Stimulated activated CD8-positive, alpha-beta memory T cell treated with anti-CD3 and anti-CD28 coated beads, Interleukin-12 subunit alpha, Interleukin-12 subunit beta, amount 100 ng/mL, for 24 hours (primary cell): ENCODE measurements around the gene GPR153.

Experiments
- DNase-seq: peaks from one replicate; pipeline ENCODE4 v3.0.0-alpha.2; 2020; ENCODE audit errors: extremely low read depth

GPR153 gene

DNA sequence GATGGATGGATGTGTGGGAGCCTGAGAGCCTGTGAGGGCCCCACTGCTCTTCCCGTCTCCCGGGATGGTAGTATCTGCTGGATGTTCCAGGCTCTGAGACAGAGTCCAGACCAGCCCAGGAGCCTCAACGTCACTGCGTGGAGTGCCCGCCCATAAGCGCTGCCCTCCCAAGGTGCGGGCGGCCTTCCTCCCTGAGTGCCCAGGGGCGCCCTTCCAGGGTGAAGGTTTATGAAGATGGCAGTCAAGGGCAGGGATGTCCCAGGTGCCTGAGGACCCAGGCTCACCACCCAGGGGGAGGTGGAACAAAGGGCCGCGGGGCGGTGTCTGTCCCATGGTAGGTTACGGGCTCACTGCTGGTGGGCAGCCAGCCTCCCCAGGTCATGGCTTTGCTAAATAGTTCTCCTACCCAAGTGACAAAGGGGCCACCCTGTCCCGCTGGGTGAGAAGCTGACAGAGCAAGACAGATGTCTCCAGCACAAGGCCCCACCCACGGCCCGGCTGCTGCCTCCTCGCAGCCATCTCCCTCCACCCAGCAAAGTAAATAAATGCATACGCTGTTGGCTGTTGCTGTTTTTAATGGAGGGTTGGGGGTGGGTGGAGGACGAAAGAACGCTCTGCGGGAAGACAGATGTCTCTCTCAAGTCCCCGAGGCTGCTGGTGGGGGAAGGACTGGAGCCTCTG lies 9.0 kb upstream of the GPR153 start:
- no peak for DNase-seq

DNA sequence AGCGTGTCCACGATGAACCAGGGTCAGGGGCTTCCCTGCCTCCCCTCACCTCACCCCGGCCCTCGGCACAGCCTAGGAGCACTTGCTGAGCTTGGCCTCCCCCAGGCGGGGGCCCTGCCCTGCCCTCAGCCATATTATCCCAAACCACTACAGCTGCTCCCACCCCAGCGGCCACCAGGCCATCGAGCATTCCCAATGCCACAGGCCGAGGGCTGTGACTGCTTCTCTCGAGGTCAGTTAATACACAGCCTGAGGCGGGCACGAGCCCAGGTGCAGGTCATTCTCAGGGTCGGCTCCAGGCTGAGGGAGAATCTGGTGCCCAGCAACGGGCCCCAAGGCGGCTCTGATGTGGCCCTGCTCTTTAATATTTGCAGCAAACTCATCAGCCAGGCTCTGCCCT lies 8.4 kb upstream of the GPR153 start:
- no peak for DNase-seq

DNA sequence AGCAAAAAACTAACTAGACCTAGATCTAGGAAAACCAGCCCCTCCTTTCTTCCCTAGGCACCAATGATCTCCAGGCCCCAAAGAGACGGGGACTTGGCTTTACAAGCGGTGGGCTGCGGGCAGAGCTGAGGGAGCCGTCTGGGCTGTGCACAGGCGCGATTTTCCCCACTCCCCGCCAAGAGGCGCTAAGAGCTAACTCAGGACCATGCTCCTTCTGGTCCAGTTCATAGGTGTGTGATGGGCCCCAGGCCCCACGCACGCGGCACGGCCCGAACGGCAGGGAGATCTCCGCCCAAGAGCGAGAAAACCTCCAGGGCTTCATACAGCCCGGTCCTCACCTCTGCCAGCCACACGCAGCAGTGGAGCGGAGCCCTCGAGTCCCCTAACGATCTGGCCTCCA lies 7.5 kb upstream of the GPR153 start:
- DNase-seq = no peak

DNA sequence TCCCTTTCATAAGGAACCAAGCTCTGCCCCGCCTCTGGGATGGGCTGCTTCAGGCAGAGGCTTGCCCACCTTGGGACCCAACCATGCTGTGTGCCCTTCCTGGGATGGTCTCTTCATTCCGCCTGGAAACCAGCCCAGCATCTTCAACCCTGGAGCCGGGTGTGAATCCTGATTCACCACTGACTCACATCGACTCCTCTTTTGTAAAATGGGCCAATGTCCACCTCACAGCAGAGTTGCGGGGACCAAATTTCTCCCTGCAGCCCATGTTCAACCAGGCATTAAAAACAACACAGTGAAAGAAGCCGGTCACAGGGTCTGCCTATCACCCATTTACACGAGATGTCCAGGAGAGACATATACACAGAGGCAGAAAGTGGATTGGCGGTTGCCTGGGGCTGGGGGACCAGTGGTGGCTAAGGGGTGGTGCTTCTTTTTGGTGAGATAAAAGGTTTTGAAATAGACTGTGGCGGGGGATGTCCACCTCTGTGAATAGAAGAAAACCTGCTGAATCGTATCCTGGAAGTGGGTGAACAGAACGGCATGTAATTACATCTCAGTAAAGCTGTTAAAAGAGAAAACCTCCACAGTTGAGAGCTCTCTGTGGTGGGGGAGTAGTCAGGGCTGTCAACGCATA lies 6.9 kb upstream of the GPR153 start:
- no peak for DNase-seq

DNA sequence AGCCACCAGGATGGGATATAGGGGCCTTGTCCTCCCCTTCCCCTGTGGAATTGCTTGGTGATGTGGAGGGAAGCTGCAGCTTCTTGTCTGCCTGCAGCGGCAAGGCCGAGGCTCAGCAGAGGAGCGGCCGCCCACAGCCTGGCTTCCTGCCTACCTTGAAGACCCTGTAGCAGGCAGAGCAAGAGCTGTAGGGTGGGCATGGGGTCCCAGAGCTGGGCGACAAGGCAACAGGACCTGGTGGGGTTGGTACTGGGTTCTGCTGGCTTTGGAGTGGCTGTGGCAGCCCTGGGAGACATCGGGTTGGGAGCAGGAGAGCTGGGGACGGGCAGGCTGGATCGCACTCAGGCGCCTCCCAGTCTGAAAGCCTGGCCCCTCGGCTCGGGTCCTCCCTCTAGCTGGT lies 5.7 kb upstream of the GPR153 start:
- no peak for DNase-seq

DNA sequence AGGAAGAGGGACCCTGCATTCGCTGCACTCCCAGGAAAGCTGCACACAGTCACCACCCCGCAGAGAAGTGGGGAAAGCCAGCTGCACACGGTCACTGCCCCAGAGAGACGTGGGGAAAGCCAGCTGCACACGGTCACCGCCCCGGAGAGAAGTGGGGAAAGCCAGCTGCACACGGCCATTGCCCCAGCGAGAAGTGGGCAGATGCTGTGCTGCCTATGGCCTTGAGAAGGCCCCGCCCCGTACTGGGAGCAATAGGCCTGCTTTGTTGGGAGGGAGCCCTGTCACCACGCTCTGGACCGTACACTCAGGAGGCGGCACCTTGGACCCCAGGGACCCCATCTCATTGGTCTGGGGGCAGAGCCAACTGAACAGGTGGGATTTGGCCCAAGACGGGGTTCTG lies 4.3 kb upstream of the GPR153 start:
- DNase-seq = no peak

DNA sequence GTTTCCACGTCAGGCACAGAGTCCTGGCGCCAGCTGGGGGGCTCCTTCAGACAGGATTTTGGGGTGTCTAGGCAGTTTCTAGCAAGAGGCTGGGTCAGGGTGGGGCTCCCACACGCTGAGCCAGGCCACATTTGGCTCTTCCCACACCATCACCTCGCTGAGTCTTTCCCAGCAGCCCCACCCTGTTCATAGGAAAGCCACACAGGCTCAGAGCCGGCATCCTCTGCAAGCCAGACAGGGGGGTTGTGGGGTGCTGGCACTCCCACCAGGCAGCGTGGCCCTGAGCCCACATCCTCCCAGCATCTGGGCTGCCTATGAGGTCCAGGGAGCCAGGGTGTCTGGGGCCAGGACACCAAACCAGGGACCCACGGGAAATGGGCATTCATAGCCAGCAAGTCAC lies 2.8 kb upstream of the GPR153 start:
- no peak for DNase-seq

DNA sequence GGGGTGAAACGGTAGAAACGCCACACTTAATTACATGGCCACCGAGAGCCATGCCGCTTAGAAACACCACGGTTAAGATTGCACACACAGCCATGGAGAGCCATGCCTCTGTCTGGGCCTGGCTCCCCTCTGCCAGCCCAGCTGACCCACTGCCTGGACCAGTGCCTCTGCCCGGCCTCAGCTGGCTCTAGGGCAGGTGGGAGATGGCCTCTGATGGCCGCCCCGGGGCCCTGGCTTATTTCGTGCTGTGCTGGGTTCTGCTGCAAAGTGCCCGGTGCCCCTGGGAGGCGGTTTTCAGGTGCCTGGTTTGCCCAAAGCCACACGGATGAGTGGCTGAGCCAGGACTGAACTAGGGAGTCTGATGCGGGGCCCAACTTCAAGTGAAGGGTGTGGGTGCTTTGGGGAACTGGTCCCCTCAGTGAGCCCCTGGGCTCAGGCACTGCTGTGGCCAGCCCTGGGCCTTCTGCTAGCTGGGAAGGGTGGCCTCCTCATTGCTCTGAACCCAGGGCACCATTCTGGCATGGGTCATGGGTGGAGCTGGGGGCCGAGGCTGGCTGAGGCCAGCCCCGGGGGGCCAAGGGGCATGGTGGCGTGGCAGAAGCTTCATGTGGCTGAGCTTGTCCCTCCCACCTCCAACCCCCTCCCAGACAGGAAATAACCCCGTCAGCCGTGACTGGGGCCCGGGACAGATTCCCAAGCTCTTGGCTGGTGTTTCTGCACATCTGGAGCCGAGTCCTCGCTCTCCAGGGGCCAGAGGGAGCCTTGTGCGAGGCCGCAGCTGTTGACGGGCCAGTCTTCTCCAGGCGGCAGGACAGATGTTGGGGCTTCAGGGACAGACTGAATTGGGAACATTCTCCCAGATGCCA lies 1.9 kb upstream of the GPR153 start:
- DNase-seq = no peak

DNA sequence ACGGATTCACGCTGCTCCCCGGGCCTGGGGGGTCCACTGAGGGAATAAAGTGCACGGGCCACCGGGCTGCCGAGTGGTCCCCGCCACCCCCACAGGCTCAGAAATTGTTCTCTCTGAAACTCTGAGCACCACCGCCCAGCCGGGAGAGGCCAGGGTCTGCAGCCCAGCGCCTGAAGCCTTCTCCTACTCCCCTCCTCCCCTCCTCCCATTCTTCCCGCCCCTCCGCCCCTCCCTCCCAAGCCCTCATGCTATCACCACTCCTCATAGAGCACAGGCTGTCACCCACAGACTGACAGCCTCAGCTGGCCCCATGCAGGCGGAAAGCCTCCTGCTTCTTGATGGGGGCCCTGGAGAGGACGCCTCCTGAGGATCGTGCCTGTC lies 707 bp upstream of the GPR153 start:
- no peak for DNase-seq

DNA sequence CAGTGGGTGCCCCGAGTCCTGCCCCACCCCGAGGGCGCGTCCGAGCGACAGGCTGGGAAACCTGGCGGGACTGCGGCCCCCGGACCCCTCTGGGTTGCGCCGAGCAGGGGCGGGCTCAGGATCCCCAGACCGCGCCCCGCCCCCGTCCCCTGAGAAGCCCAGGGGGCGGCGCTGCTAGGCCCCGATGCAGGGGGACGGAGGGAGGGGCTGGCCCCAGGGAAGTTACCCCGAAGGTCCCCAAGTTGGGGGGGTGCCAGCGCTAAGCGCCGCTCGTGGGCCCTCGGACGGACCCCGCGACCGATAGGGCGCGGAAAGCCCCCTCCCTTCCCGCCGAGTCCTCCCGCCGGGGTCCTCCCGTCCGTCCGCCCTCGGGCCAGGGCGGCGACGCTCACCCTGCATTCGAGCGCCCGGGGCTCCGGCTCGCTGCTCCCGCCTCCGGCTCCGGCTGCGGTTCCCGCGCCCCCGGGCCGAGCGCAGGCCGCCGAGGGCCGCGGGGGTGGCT lies 414 bp downstream of the GPR153 start:
- no peak for DNase-seq

DNA sequence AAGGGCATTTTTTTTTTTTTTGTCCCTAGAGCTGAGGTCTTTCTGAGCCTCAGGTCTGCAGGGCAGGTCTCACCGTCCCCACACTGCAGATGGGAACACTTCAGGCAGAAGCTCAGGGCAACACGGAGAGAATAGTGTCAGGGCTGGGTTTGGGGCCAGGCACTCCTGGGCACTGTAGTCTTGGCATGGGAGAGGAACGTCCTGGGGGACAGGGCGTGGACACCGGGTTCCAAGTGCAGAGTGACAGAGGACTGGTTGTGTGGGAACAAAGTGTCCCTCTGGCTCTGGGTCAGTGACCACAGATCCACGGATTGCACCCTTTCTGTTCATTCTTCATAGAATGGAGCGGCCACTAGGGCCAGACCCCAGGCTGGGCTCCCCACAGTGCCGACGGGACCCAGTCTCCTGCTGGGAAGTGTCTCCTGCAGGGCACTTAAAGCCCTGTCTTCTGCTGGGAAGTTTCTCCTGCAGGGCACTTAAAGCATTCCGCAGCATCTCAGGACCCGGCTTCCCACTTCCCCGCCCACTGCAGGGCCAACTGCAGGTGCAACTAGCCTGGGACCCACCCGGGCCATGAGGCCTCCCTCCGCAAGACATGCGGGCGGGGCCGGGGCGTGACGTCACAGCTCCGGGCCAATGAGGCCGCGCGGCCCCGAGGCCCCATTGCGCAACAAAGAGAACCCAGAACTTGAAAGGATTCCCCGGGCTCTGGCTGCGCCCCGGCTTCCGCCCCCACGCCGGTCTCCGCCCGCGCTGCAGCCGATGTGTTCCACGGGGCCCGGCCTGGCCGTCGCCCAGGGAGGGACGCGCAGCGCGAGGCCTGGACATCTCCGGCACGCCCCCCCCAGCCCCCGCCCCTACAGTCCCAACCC lies 1.2 kb downstream of the GPR153 start:
- DNase-seq = peak; percentile 38

DNA sequence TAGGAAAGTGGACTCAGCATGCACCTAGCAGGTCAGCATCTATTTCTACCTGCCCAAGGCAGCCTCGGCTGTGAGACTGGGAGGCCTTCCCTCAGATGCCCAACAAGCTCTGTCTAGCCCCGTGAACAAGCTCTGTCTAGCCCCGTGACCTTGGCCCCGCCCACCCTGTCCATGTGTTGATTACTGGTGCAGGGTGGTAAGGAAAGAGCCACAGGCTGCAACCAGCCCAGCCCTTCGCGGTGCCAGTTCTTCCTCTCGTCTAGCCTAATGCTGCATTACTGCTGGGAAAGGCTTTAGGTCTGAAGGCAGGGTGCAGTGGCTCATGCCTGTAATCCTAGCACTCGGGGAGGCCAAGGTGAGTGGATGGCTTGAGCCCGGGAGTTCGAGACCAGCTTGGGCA lies 2.2 kb downstream of the GPR153 start:
- DNase-seq = no peak

DNA sequence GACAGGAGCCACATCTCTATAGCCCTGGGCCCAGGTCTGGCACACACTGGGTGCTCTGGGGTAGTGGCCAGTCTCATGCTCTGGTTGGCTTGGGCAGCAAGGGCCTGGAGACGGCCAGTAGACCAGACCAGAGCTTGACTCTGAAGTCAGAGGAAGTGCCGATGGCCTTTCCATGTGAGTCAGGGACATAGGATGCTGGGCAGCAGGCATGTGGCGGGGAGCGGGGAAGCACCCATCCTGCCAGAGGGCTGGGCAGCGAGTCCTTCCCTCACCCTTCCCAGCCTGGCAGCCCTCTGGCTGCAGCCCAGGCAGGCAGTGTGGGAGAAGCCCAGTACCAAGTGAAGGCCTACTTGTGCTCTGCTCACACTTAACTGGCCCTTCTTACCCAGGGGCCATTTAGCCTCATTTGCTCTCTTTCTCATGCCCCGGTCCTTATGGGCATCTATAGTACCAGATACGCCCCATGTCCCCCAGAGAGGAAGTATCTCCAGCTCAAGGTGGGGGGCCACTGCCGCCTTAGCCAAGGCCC lies 3.3 kb downstream of the GPR153 start:
- no peak for DNase-seq

DNA sequence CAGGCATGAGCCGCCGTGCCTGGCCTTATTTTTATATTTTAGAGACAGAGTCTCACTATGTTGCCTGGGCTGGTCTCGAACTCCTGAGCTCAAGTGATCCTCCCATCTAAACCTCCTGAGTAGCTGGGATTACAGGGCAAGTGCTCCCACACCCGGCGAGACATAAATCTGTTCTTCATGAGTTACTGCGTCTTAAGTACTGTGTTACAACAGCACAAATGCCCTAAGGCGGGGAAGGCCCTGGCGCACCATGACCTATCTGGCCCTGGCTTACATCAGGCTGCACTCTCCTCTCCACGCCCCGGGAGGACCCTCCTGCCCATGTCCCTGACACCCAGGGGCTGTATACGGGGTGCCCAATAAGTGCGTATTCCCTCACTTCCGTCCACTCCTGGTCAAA lies 4.3 kb downstream of the GPR153 start:
- DNase-seq = no peak

DNA sequence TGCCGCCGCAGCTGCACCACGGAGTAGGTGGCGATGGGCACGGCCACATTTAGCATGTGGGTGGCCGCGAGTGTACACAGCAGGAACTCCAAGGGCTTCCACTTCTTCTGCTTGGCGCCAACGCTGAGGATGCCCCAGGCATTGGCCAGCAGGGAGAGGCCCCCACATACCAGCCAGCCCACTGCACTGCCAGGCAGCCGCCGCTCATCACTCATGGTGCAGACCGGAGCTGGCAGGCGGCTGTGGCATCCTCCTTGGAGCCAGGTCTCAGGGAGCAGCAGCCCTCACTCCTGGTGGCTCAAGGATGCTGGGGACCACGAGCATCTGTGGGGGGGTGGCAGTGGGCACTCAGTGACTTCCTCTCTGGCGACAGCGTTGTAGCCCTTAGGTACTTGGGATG lies 6.2 kb downstream of the GPR153 start:
- DNase-seq = no peak

DNA sequence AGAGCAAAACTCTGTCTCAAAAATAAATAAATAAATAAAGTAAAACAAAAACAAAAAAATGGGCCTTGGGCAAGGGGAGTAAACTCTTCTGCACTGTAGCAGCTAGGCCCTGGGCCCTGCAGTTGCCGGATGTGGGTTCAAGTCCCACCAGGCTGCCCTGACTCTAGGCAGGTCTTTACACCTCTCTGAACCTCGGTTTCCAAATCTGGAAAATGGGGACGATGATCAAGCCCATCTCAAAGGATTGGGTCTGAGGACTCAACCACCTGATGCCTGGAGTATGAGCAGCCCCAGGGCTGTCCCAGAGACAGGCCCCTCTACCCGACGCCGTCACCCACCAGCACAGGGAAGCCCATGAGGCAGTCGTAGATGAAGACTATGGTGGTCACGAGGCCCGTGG lies 7.5 kb downstream of the GPR153 start:
- no peak for DNase-seq

DNA sequence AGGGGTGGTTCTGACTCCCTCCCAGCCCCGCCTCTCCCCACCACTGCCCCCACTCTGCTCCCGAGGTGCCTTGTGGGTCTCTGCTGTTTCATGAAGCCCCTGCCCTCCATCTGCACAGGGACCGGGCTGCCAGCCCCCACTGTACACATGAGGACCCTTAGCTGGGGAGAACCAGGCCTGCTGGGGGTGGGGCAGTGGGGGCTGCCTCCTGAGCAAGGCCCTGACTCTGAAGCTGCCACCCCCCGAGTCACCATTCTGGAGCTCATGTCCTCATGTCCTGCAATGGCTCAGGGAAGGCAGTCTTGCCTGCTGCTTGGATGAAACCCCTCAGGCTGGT lies 8.6 kb downstream of the GPR153 start:
- no peak for DNase-seq

DNA sequence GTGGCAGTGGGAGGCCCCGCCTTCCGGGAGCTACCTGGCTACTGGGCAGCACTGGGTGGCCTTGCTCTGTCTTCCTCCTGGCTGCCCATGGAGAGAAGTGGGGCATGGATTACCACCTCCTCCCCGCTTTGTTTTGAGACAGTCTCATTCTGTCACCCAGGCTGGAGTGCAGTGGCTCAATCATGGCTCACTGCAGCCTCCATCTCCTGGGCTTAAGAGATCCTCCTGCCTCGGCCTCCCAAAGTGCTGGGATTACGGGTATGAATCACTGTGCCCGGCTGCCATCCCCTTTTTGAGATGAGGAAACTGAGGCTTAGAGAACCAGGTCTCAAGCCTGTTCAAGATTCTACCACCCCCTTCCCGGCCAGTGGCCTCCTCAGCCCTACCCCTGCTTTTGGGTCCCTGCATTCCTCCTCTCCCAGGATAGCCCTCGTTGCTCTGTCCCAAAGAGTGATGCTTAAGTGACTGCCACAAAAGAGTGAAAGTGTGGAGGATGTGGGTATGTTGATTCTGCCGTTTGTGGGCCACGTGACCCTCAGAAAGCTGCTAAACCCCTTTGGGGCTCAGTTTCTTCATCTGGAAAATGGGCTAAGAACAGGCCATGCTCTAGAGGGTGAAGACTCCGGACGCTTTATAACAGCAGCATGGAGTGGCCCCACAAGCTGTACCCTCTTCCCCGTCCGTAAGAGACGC lies 9.1 kb downstream of the GPR153 start:
- DNase-seq = no peak

DNA sequence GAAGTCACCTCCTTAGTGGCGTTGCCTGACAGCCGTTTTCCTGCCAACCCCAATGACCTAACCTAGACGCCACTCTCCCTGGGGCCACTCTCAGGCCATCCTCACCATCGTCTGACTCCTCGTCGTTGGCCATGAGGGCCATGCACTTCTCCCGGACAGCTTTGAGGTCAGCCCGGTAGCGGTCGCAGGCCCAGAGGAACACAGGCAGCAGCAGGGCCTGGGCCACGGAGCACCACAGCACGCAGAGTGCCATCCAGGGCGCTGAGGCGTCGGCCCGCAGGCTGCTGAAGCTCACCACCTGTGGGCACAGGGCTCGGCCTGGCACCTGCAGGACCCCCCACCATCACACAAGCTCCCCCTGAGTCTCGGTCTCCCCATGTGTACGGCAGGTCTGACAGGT lies 9.7 kb downstream of the GPR153 start:
- no peak for DNase-seq

DNA sequence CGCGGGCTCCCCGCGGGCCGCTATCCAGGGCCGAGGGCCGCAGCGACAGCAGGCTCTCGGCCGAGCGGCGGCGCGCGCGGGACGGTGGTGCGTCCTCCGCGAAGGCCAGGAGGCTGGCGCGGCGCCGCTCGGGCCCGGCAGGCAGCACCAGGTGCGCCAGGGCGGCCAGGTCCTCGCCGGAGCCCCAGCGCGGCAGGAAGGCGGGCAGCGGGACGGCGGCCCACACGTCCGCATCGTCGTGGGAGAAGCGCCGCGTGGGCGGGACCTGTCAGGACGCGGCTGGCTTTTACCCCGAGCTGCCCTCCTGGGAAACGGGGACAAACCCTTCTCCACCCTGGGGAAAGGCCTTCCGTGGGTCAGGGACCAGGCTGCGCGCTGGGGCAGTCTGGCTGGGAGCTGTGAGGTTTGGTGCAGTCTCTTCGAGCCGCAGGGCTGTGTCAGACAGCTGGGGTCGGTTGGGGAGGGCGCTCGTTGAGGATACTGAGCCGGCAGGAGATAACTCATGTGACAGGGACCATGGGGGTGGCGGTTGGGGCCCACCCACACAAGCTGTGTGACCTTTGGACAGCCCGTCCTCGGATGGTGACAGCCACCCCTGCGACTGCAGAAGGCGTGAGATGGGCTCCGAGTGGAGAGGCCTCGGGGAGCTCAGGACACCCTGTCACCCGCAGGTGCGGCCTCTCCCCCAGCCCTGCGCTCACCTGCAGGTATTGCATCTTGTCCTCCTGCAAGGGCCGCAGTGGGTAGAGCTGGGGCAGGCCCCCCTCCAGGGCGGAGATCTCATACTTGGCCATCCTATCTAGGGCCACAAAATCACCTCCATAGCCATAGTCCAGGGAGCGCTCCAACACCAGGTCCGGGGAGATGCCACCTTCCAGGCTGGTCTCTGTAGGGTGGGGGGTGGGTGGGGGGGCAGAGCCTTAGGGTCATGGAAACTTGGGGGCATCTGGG lies 10.9 kb downstream of the GPR153 start:
- DNase-seq = no peak
